ENCODE measurements around the gene MARK3. TPM values are rescaled to one million over a fixed set of nuclear protein-coding genes. Genes with fewer than 3 reads are reported as not detected.

MARK3 gene
- total and polyA plus RNA-seq, 2 experiments from 2014 or later, result 72.9 to 88.3 TPM

DNA sequence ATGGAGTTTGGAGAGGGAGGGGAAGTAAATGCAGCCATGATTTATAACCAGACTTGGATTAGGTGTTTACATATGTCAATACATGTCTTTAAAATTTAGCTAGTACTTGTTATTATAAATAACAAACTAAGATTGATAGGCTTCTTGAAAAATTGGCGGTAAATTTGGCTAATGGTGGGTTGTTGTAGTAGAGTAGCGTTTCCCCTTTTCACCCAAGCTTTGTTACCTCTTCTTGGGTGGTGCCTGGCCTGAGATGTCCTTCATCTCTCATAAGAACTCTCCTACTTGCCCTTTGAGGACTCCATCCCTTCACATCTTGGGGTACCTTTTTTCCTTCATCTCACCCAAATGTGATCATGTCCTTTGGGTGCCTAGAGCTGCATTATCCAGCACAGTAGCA lies 11.2 kb downstream of the MARK3 start:
- no peaks in the 10 kb centered on the region for H3K36me3 ChIP-seq
- H3K27ac ChIP-seq, result no peak overlapping the region
- H3K9me3 ChIP-seq (ENCODE audit: low read depth), result no peaks in the 10 kb centered on the region
- H3K4me3 ChIP-seq, result no peak overlapping the region
- peaks cover 37% of the 10 kb centered on the region for H3K4me1 ChIP-seq (ENCODE audit: low read depth)
- no peaks in the 10 kb centered on the region for H3K27me3 ChIP-seq
- TF ChIP-seq CTCF (IDR thresholded peaks at IDR 0.05; ENCODE audit: low read depth, low read length), result no peak
- DNase-seq (ENCODE audit: low read depth in 1 of 2, low spot score in 1 of 2), result no peak

DNA sequence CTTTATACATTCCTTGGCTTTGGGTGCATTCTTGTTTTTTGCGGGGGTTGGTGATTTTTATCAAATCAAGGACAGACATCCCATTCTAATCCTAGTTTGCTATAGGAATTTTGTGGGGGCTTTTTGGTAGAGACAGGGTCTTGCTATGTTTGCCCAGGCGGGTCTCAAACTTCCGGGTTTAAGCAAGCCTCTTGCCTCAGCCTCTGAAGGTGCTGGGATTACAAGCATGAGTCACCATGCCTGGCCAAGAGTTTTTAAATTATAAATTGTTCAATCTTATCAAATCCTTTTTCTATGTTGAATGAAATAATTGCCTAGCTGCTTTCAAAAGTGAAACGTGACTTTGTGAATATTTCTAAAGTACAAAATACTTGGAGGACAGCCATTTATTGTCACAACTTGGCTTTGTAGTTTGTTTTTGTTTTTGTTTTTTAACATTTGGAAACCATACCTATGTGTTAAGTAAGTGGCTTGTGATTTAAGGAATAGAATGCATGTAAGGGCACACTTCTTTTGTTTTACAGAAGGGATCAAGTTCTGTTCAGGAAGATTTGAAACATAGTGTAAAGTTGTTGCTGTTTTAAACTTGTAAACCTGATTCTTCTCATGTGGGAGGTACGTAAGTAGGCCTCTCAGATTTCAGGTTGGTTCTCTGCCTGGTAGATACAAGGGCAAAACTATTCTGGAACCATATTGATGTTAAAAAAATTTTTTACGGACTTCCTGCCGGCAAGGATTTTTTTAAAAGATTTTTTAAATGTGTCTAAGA lies 13.4 kb downstream of the MARK3 start:
- Histone ChIP-seq H3K4me1 (ENCODE audit: low read depth) (peaks cover 54% of the 10 kb centered on the region), H3K27me3 (no peaks in the 10 kb centered on the region), H3K4me3 (no peak overlapping the region), H3K36me3 (no peaks in the 10 kb centered on the region), H3K9me3 (ENCODE audit: low read depth) (no peaks in the 10 kb centered on the region), H3K27ac (peak overlapping the region; percentile 49)
- peak in 1 of 2 donors; percentile 61 for DNase-seq (ENCODE audit: low read depth in 1 of 2, low spot score in 1 of 2)
- TF ChIP-seq CTCF (IDR thresholded peaks at IDR 0.05; ENCODE audit: low read depth, low read length), result no peak

- H3K9me3 ChIP-seq (ENCODE audit: low read depth), result no peaks in the 10 kb centered on the region
- H3K36me3 ChIP-seq, result no peaks in the 10 kb centered on the region
- no peak for DNase-seq (ENCODE audit: low read depth in 1 of 2, low spot score in 1 of 2)
- H3K27ac ChIP-seq, result peak overlapping the region; percentile 50
- peaks cover 53% of the 10 kb centered on the region for H3K4me1 ChIP-seq (ENCODE audit: low read depth)
- H3K27me3 ChIP-seq, result no peaks in the 10 kb centered on the region
- H3K4me3 ChIP-seq, result no peak overlapping the region
- TF ChIP-seq CTCF (IDR thresholded peaks at IDR 0.05; ENCODE audit: low read depth, low read length), result no peak
Observed at GRCh38 chr14:103400537-103400936, 15.3 kb downstream of the MARK3 start.

DNA sequence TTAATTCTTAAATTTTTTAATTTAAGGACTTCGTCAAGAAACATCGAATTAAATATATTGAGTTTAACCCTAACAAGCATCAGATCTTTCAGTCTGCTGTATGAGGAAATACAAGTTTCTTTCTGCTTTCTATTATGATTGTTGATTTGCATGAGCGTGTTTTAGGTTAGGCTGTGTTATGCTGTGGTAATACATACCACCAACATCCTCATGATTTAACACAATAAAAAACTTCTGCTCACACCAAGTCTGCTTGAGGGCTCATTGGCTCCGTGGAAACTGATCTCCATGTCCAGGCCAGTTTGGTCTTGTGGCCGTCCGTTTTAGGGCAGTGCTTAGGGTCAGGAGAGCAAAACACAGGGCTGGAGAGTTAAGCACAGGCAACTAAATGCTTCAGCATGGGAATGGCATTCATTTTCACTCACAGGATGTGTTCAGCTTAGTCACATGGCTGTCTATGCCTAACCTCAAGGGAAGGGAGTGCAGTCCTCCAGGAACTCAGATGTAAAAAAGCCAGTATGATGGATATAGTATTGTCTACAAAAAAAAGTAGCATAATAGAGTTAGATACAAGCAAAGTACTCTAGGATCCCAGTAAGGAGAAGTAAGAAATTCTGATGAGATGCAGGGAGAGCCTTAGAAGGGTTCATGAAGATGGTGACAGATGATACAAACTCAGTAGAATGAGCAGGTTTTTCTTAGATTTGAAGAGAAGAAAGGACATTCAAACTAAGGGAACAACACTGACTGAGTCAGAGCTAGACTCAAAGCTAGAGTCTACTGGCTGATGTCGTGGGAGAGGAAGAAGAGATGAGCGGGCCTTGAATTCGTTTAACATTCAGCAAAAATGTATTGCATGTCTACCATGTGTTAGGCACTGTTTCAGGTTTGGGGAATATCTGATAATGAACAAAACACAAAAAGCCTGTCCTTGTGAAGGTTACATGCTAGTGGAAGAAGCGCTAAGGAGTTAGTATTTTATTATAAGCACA lies 16.3 kb downstream of the MARK3 start:
- peak; percentile 49 to 73 for DNase-seq (ENCODE audit: low read depth in 1 of 2, low spot score in 1 of 2)
- Histone ChIP-seq H3K36me3 (peaks cover 2% of the 10 kb centered on the region), H3K4me3 (no peak overlapping the region), H3K27ac (peak overlapping the region; percentile 86), H3K9me3 (ENCODE audit: low read depth) (no peaks in the 10 kb centered on the region), H3K27me3 (no peaks in the 10 kb centered on the region), H3K4me1 (ENCODE audit: low read depth) (peaks cover 45% of the 10 kb centered on the region)
- no peak for TF ChIP-seq CTCF (IDR thresholded peaks at IDR 0.05; ENCODE audit: low read depth, low read length)

DNA sequence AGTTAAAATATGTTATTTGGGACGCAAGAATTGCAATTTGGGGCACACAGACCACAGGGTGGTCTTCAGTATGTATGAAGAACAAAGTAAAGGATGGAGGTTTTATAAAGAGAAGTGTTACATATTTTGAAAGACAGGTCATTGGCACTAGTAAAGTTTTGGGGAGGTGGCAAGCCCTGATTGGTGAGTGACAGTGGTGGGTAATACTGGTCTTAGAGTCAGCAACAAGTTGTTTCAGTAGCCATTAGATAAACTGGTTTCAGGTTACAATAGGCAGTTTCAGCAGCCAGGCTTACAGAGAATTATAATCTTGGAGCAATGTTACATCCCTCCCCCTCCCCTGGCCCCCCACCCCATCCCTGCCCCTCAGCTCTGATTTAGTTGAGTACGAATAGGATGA lies 17.5 kb downstream of the MARK3 start:
- peaks cover 2% of the 10 kb centered on the region for H3K36me3 ChIP-seq
- H3K9me3 ChIP-seq (ENCODE audit: low read depth), result no peaks in the 10 kb centered on the region
- peaks cover 42% of the 10 kb centered on the region for H3K4me1 ChIP-seq (ENCODE audit: low read depth)
- DNase-seq (ENCODE audit: low read depth in 1 of 2, low spot score in 1 of 2), result peak; percentile 47 to 66
- no peak overlapping the region for H3K4me3 ChIP-seq
- TF ChIP-seq CTCF (IDR thresholded peaks at IDR 0.05; ENCODE audit: low read depth, low read length), result no peak
- H3K27ac ChIP-seq, result peak overlapping the region; percentile 86
- H3K27me3 ChIP-seq, result no peaks in the 10 kb centered on the region

Measured in cardiac muscle cell (in vitro differentiated cells and primary cell).